GM19035 (cell line): ENCODE data around the gene HUS1.
A peak's percentile ranks its signal among the peaks of the same experiment; 100 is the strongest.
"Not testable (repeated sequence)": the region's sequence is repeated elsewhere in the genome, so short reads cannot be mapped to it uniquely, and the experiment has no call there.

Experiments used
- ATAC-seq: cut with Tn5 transposase; IDR thresholded peaks from one replicate; pipeline ENCODE4 v1.9.1; 2021; ENCODE audit not compliant: unreplicated experiment

The HUS1 gene

DNA sequence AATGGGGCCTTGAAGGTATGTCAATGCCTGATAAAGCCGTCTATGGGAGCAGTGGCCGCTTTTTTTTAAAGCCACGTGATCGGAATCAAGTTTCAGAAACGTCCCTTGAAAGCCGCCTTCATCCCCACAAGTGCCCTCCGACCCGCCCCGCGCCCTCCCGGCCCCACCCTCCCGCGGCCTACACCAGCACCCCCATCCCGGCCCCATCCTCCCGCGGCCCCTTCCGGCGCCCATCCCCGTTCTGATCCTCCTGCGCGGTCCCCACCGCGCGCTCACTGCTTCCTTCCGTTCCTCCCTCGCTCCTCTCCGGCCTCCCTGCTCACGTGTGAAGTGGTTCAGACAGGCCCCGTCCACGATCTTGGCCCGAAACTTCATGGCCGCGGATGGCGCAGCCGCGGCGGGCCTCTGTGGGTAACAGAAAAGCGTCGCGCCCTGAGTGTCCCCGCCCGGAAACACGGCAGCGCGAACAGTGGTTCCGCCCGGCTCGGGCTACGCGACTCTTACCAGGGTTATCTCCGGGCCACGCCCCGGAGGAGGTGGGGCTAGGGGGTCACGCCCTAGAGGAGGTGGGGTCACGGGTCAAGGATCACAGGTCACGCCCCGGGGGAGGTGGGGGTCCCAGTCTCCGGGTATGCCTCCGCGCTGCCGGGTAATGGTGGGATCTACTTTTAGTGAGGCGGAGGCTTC lies at the start of gene HUS1:
Gene HUS1, minus strand, starts transcription at position 471 of the 687 bp plus-strand sequence. Its CDS starts 96 bp downstream, at position 375.
- peak; percentile 99 for ATAC-seq

DNA sequence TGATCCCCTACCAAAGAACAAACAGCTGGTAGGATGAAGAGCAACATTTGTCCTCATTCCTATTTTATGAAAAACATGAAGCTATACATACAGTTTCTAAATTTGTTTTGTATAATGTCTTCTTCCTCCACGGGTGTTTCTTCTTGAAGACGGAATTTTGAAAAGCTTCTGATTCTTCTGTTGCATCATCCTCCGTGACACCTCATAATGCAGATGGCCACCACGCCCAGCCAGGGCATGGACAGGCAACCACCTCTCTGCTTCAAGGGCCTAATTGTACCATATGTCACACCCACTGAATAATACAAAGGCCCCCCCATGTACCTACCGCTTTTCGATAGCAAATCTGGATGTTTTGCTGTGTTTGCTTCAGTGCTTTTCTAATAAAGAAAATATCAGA lies 49.5 kb upstream of the HUS1 start, which contains the start of gene SUN3:
Gene SUN3, minus strand, starts transcription at position 170 of the 400 bp plus-strand sequence. Its CDS starts 169 bp downstream, at position 1.
- no peak for ATAC-seq

DNA sequence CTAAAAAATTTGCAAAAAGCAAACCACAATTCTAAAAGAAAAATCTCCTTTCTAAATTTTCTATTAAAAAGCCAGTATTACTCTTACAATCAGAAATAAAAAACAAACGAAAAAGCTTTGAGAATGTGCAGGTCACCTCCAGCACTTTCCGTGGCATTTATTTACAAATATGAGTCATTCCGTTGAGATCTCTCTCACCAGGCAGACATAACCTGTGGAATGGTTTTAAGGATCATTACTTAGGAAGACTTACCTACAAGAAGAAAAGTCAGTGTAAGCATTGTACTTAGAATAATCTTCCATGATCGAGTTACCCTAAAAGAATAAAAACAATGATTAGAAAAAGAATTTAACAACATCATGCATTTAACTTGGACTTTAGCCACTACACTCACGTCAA lies 46.2 kb upstream of the HUS1 start:
- no peak for ATAC-seq

DNA sequence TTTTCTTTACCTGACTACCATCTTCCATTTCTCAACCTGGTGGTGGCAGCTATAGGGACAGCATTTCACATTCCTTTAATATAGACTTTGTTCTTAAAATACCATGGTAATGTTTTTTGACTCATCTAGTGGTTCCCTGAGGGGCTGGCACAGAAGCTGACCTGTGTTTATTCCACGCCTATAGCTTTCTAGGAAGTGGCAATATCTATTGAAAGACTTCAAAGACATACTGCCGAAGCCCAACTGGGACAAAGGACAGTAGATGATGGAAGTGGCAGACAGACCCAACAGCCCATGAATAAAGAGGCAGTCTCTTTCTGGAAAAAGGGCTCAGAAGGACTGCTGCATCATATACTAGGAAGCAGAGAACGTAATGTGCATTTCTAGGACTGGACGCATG lies 38.3 kb upstream of the HUS1 start:
- no peak for ATAC-seq

DNA sequence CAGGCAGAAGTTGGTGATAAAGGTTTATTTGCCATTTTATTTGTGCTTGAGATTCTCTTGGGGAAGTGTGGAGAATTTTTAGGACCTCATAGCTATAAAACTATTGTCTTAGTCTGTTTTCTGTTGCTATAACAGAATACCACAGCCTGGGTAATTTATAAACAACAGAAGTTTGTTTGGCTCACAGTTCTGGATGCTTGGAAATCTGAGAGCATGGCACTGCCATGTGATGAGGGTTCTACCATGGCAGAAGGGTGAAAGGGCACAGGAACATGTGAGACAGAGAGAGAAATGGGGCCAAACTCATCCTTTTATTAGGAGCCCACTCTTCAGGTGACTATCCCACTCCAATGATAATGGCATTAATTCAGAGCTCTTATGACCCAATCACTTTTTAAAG lies 37.2 kb upstream of the HUS1 start:
- no peak for ATAC-seq

DNA sequence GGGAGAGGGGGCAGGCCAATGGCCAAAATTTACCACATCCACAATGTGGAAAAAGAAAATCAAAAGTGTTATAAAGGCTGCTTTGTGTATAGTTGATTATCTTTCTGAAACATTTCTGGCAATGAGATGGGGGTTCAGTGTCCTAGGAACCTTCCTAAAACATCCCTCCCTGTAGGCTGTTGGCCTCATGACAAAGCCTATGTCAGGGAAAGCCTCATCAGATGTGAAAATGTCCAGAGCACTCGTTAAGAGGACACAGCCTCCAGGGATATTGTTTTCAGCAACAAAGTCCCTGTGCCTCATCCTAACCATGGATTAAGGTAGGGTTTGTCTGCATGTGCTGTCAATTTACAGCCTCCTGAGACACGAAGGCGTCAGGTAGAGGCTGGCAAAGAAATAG lies 32.5 kb upstream of the HUS1 start:
- ATAC-seq, result no peak

DNA sequence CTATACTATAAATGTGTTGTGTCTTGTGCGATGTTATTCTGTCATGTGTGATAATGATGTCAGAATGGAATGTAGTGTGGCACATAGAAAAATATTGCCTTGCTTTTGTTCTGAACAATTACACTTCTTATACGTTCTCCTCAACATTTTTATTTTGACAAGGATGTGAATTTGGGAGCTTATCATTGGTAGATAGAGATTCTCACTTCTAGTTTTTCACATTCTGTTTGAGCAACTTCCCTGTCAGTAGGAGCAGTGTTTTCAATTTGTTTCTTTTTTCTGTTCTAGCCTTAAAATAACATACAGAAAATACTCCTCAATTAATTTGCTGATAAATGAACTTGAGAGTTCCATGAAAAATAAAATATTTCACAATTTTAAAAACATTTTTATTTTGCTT lies 31.9 kb upstream of the HUS1 start:
- ATAC-seq, result no peak

DNA sequence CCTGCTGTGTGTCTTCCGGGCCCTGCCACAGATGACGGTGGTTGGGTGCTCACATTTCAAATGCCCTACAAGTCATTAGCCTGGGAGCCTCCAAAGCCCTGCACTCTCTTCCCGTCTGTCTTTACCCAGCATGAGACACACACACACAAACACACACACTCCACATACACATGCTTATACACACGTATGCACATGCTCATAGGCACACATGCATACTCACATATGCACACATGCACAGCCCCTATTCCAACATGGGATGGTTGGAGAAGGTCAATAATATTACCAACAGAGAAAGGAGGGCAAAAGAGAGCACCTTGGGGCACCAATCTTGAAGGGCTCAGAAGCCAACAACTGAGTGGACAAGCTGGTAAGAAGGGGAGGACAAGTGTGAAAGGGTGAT lies 30.5 kb upstream of the HUS1 start:
- ATAC-seq, result no peak

DNA sequence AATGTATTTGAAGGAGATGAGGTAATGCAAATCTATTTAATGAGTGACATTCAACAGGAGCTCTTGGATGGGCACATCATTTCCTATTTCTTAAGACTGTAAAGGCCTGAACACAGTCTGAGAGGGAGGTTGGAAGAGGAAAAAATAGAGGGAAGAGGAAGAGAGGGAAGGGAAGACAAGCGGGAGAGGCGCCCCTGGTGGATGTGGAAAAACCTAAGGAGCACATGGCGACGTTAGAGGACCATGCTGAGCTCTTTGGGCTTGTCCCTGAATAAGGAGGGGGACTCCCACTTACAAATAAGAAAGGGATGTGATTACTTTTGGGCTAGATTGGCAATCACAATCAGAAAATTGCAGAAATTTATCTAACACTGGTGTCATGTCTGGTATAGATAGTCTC lies 29.8 kb upstream of the HUS1 start:
- ATAC-seq, result no peak

DNA sequence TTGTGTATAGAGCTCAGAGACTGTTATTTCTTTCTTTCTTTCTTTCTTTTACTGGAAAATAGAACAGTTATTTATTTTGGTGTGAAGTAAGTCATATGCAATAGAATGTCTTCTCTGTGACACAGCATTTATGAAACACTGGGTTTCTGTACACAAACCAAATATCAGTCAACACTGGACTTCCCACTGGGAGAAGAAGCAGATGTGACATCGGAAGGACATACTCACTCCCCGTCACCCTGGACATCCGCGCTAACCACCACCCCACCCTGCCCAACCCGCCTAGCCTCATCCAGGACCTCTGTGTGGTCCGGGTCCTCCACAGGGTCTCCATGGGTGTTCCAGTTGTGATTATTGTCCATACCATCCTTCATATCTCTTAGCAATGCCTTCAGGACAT lies 27.5 kb upstream of the HUS1 start:
- ATAC-seq, result no peak

DNA sequence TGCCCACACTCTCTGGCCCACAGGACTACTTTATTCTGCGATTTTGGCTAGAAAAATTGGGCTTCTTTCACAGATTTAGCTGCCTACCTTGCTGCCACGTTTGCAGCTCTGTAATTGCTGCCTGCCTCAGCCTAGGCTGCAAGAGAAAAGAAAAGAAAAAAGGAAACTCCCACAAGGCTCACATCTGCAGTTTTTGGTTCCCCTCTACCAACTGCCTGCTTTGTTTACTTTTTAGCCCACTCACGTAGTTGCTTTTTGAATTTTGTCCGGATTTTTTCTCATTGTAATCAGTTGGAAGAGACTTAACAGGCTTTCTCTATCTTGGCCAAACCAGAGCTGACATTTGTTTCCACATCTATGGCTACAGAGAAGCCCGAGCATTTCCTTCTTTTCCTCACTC lies 25.2 kb upstream of the HUS1 start:
- ATAC-seq, result peak; percentile 62

DNA sequence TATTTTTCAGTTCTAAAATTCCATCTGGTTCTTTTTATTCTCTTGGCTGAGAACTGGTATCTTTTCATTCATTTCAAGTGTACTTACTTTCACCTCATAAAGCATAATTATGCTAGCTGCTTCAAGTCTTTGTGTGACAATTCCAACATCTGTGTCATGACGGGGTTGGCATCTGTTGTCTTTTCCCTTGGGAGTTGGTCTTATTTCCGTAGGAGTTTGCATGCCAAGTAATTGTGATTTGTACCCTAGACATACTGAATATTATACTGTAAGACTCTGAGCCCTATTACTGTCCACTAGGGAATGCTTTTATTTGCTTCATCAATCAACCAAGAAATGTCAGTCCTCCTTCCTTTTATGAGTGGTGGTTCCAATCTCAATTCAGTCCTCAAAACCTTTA lies 24.6 kb upstream of the HUS1 start:
- ATAC-seq, result no peak

DNA sequence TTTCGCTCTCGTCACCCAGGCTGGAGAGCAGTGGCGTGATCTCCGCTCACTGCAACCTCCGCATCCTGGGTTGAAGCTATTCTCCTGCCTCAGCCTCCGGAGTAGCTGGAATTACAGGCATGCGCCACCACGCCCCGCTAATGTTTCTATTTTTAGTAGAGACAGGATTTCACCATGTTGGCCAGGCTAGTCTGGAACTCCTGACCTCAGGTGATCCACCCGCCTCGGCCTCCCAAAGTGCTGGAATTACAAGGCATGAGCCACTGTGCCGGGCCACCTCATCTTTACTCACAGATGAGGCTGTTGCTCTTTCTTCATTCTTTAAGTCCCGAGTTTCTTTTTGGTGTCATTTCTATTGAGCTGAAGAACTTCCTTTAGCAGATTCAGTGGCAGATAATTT lies 20.7 kb upstream of the HUS1 start:
- not testable (repeated sequence) for ATAC-seq

DNA sequence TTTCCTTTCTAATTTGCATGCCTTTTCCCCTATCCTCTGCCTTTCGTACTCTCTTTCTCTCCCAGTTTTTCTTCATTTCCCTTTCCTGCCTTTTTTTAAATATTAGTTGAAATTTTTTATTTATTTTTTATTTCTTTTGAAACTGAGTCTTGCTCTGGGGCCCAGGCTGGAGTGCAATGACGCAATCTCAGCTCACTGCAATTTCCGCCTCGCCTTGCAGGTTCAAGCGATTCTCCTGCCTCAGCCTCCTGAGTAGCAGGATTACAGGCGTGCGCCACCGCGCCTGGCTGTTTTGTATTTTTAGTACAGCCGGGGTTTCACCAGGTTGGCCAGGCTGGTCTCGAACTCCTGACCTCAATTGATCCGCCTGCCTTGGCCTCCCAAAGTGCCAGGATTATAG lies 20.0 kb upstream of the HUS1 start:
- ATAC-seq, result no peak

DNA sequence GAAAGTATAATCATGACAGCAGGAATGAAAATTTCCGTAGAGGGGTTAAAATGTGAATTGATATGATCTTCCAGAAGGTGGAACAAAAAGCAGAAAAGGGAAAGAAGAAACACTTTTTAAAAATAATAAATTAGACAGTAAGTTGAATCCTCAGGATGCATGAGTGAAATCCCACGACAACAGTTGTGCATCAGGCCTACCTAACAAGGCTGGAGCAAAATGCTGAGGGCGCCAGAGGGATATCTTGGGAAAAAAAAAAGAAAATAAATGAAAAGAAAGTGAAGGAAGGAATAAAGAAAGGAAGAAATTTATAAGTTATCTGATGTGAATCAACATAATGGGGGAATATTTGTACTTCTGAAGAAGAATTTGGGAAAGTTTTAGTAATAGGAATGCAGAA lies 13.0 kb upstream of the HUS1 start:
- no peak for ATAC-seq

DNA sequence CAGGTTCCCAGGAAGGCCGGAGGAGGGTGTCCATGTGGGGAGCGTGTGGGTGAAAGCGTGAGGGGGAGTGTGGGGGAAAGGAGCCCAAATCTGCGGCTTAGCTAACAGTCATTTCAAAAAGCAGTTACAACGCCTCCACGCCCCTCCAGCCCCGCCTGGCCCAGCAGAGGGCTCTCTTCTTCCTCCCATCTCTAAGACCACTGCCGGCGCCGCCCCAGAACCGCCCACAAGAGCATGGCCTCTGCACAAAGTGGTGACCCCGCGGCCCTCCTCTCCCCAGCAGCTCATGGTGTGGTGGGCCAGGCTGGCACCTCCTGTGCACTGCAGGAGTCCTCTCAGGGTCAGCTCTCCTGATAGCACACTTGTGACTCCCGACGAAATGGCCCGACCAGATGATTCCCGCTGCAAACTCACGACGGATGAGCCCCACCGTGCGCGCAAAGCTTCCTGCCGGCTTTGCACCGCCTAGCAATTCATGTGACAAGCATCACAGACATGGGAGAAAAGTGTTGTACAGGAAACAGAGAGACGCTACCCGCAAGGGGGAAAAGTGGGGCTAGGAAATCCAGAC lies 12.4 kb upstream of the HUS1 start:
- peak; percentile 99 for ATAC-seq

DNA sequence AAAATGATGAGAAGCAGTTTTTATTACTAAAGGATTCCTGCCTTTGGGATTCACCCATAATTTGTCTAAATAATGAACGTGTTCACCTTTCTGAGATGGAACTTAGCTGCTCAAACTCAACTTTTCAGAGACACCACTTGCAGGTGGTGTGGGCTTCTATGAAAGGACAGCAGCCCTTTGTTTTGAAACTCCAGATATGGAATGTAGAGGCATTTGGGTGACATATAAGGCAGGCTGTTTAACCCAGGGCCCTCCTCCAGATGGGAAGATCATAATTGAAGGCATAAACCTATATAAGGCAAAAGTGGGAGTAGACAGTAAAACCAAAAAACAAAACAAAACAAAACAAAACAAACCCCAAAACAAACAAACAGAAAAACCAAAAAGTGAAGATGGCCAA lies 11.9 kb upstream of the HUS1 start:
- ATAC-seq, result no peak

DNA sequence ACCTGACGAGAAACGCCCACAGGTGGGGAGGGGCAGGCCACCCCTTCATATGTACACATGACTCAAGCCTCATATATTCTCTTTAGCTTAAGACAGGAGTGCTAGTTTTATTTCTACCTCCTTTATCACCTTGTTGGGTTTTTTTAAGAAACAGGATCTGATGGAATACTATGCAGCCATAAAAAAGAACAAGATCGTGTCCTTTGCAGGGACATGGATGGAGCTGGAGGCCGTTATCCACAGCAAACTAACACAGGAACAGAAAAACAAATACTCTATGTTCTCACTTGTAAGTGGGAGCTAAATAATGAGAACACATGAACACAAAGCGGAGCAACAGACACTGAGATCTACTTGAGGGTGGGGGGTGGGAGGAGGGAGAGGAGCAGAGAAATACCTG lies 11.2 kb upstream of the HUS1 start:
- ATAC-seq, result no peak

DNA sequence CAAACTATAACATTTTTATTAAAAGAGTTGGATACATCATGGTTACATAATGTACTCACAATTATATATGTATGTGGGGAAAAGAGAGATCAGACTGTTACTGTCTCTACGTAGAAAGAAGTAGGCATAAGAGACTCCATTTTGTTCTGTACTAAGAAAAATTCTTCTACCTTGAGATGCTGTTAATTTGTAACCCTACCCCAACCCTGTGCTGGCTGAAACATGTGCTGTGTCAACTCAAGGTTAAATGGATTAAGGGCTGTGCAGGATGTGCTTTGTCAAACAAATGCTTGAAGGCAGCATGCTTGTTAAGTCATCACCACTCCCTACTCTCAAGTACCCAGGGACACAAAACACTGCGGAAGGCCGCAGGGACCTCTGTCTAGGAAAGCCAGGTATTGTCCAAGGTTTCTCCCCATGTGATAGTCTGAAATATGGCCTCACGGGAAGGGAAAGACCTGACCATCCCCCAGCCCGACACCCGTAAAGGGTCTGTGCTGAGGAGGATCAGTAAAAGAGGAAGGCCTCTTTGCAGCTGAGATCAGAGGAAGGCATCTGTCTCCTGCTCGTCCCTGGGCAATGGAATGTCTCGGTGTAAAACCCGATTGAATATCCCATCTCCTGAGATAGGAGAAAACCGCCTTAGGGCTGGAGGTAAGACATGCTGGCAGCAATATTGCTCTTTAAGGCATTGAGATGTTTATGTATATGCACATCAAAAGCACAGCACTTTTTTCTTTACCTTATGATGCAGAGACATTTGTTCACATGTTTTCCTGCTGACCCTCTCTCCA lies 10.4 kb upstream of the HUS1 start:
- not testable (repeated sequence) for ATAC-seq

DNA sequence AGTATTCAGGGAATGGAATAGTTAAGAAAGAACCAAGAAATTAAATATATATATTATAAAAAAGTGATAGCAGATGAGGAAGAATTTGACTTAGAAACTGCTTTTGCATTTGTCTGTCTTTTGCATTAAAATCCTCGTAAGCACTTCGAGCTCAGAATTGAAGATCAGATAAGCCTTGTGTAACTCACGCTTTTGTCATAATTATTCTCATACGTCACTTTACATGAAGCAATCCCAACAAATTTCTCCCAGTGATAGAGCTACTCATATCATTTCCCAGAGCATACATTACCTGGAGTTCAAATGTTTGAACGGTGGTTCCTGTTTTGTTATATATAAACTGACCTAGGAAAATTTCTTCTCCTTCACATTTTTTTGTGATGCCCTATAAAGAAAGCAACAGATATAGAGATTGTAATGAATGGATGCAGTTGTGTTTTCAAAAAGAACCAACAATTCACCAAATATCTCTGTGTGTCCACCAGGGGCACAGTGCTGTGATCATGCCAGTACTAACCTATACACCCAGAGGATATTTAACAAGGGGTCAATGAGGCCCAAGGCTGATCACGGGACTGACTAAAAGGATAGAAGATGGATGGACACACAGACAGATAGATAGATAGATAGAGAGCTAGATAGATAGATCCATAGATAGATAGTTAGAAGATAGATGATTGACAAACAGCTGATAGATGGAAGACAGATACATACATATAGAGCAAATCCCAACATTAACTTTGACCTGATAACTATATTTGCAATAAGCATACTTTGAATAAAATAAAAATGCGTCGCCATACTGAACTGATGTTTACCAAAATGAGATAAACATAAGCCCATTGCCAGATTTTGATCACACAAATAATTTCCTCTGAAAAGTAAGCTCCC lies 9.3 kb upstream of the HUS1 start:
- ATAC-seq, result no peak

DNA sequence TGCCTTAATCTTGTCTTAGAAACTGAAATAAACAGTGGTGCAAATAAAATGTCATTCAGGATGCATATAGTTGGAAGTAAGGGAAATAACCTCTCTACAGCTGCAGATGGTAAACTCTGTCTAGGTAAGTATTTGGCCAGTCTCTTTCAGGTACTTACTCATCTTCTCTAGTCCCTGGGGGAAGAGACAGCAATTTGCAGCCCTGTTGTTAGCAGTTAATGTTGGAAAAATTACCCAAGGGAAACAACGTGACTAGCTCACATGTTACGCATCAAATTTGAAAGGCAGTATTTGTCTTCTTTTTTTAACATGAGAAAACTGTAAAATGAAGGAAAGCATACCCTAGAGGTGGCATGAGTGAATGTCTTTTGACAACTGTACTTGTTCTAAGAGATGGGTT lies 3.2 kb upstream of the HUS1 start:
- ATAC-seq, result no peak
